Activated T-cell treated with anti-CD3 and anti-CD28 coated beads, Interleukin-2, amount 50 U/mL, for 4 hours (primary cell): Measurements from ENCODE around the gene SBF2. TPM values are rescaled to one million over a fixed set of nuclear protein-coding genes. Genes with fewer than 3 reads are reported as not detected.
"Not testable (repeated sequence)": the region's sequence is repeated elsewhere in the genome, so short reads cannot be mapped to it uniquely, and the experiment has no call there.

Source experiments
- ATAC-seq, 2 donors: fragments of 200-7000 bp; cut with Tn5 transposase; one replicate each; pipeline ENCODE4 v1.10.0; 2021
- DNase-seq: peaks from one replicate; pipeline ENCODE4 v3.0.0-alpha.2; 2020
- H3K27me3 Mint-ChIP-seq: one replicate; pipeline ENCODE4 v1.8.0; 2021; ENCODE audit warnings: low read depth, mixed read lengths
- H3K36me3 Mint-ChIP-seq: one replicate; pipeline ENCODE4 v1.8.0; 2022; ENCODE audit warnings: mixed read lengths; ENCODE audit not compliant: insufficient read depth
- H3K4me1 Mint-ChIP-seq: one replicate; pipeline ENCODE4 v1.8.0; 2021; ENCODE audit warnings: low read depth, mixed read lengths
- H3K4me3 Mint-ChIP-seq: one replicate; pipeline ENCODE4 v1.8.0; 2021; ENCODE audit warnings: mild to moderate bottlenecking, moderate library complexity, mixed read lengths
- H3K9me3 Mint-ChIP-seq: one replicate; pipeline ENCODE4 v1.8.0; 2021; ENCODE audit warnings: mixed read lengths
- total RNA-seq, 3 donors: library from RNA; stranded (reverse); gene quantifications; one replicate each; pipeline ENCODE4 v1.2.1, GENCODE V29; 2021

Gene SBF2
- total RNA-seq, 3 donors from 2014 or later, result 3.0 to 6.9 (median 3.5) TPM

GRCh38 chr11:10092426-10092825 is 201.6 kb downstream of the SBF2 start:
- no peaks in the 10 kb centered on the region for H3K27me3 Mint-ChIP-seq
- no peak overlapping the region for H3K4me3 Mint-ChIP-seq
- H3K4me1 Mint-ChIP-seq, result peaks cover 10% of the 10 kb centered on the region
- ATAC-seq (no peak), DNase-seq (no peak)
- H3K36me3 Mint-ChIP-seq, result no peaks in the 10 kb centered on the region
- H3K9me3 Mint-ChIP-seq, result no peaks in the 10 kb centered on the region

- no peak for ATAC-seq
- no peak overlapping the region for H3K4me3 Mint-ChIP-seq
These were observed 202.5 kb downstream of the SBF2 start for GRCh38 chr11:10091314-10092045.

GRCh38 chr11:10087923-10088225 is 206.1 kb downstream of the SBF2 start:
- H3K27me3 Mint-ChIP-seq, H3K36me3 Mint-ChIP-seq, H3K4me1 Mint-ChIP-seq, H3K4me3 Mint-ChIP-seq, DNase-seq, ATAC-seq: not testable (repeated sequence)
- H3K9me3 Mint-ChIP-seq, result peaks cover 20% of the 10 kb centered on the region

More at GRCh38 chr11:10091314-10092045, 202.5 kb downstream of the SBF2 start:
- Mint-ChIP-seq H3K36me3 (no peaks in the 10 kb centered on the region), H3K9me3 (peaks cover 2% of the 10 kb centered on the region), H3K4me1 (peaks cover 10% of the 10 kb centered on the region), H3K27me3 (no peaks in the 10 kb centered on the region)
- no peak for DNase-seq

- peaks cover 8% of the 10 kb centered on the region for H3K36me3 Mint-ChIP-seq
- ATAC-seq, result no peak
These were observed 206.7 kb downstream of the SBF2 start for GRCh38 chr11:10087186-10087922.

GRCh38 chr11:10080138-10080537 is 213.9 kb downstream of the SBF2 start:
- no peaks in the 10 kb centered on the region for H3K27me3 Mint-ChIP-seq
- no peak for ATAC-seq
- no peaks in the 10 kb centered on the region for H3K4me1 Mint-ChIP-seq
- peaks cover 13% of the 10 kb centered on the region for H3K36me3 Mint-ChIP-seq
- H3K4me3 Mint-ChIP-seq, result no peak overlapping the region
- peaks cover 49% of the 10 kb centered on the region for H3K9me3 Mint-ChIP-seq
- no peak for DNase-seq

More at GRCh38 chr11:10087186-10087922, 206.7 kb downstream of the SBF2 start:
- Mint-ChIP-seq H3K9me3 (peaks cover 25% of the 10 kb centered on the region), H3K27me3 (no peaks in the 10 kb centered on the region), H3K4me3 (no peak overlapping the region), H3K4me1 (peaks cover 7% of the 10 kb centered on the region)
- DNase-seq, result no peak

- Mint-ChIP-seq H3K27me3 (no peaks in the 10 kb centered on the region), H3K4me3 (no peak overlapping the region), H3K9me3 (peaks cover 20% of the 10 kb centered on the region), H3K4me1 (no peaks in the 10 kb centered on the region), H3K36me3 (peaks cover 5% of the 10 kb centered on the region)
- ATAC-seq, result peak in 1 of 2 donors; percentile 37
- DNase-seq, result no peak
These were observed 217.4 kb downstream of the SBF2 start for GRCh38 chr11:10076458-10077141.

GRCh38 chr11:10075141-10075540 is 218.9 kb downstream of the SBF2 start:
- ATAC-seq, result peak in 1 of 2 donors; percentile 35
- H3K9me3 Mint-ChIP-seq, result peaks cover 17% of the 10 kb centered on the region
- no peaks in the 10 kb centered on the region for H3K4me1 Mint-ChIP-seq
- H3K4me3 Mint-ChIP-seq, result no peak overlapping the region
- no peak for DNase-seq
- peaks cover 5% of the 10 kb centered on the region for H3K36me3 Mint-ChIP-seq
- H3K27me3 Mint-ChIP-seq, result no peaks in the 10 kb centered on the region

GRCh38 chr11:10072841-10073240 is 221.2 kb downstream of the SBF2 start:
- Mint-ChIP-seq H3K4me3 (no peak overlapping the region), H3K9me3 (peaks cover 7% of the 10 kb centered on the region), H3K36me3 (peaks cover 3% of the 10 kb centered on the region), H3K4me1 (no peaks in the 10 kb centered on the region), H3K27me3 (no peaks in the 10 kb centered on the region)
- DNase-seq (no peak), ATAC-seq (no peak)

GRCh38 chr11:10072142-10072541 is 221.9 kb downstream of the SBF2 start:
- H3K36me3 Mint-ChIP-seq, result peaks cover 3% of the 10 kb centered on the region
- ATAC-seq (no peak), DNase-seq (no peak)
- H3K4me3 Mint-ChIP-seq, result no peak overlapping the region
- peaks cover 7% of the 10 kb centered on the region for H3K9me3 Mint-ChIP-seq
- no peaks in the 10 kb centered on the region for H3K27me3 Mint-ChIP-seq
- no peaks in the 10 kb centered on the region for H3K4me1 Mint-ChIP-seq

GRCh38 chr11:10067629-10068300 is 226.3 kb downstream of the SBF2 start:
- Mint-ChIP-seq H3K27me3 (no peaks in the 10 kb centered on the region), H3K36me3 (peaks cover 2% of the 10 kb centered on the region), H3K4me1 (no peaks in the 10 kb centered on the region), H3K4me3 (no peak overlapping the region), H3K9me3 (peaks cover 5% of the 10 kb centered on the region)
- ATAC-seq, result no peak
- no peak for DNase-seq

GRCh38 chr11:10066441-10066840 is 227.6 kb downstream of the SBF2 start:
- H3K36me3 Mint-ChIP-seq, result peaks cover 4% of the 10 kb centered on the region

GRCh38 chr11:10064828-10065227 is 229.2 kb downstream of the SBF2 start:
- peaks cover 5% of the 10 kb centered on the region for H3K36me3 Mint-ChIP-seq
- H3K27me3 Mint-ChIP-seq, result no peaks in the 10 kb centered on the region
- H3K4me1 Mint-ChIP-seq, result no peaks in the 10 kb centered on the region
- DNase-seq (no peak), ATAC-seq (no peak)
- peaks cover 26% of the 10 kb centered on the region for H3K9me3 Mint-ChIP-seq
- H3K4me3 Mint-ChIP-seq, result no peak overlapping the region

More at GRCh38 chr11:10066441-10066840, 227.6 kb downstream of the SBF2 start:
- H3K27me3 Mint-ChIP-seq, result no peaks in the 10 kb centered on the region
- ATAC-seq, result no peak
- H3K9me3 Mint-ChIP-seq, result peaks cover 19% of the 10 kb centered on the region
- H3K4me1 Mint-ChIP-seq, result no peaks in the 10 kb centered on the region
- no peak overlapping the region for H3K4me3 Mint-ChIP-seq
- DNase-seq, result no peak

- Mint-ChIP-seq H3K36me3 (peaks cover 8% of the 10 kb centered on the region), H3K4me1 (no peaks in the 10 kb centered on the region), H3K4me3 (no peak overlapping the region), H3K9me3 (peaks cover 40% of the 10 kb centered on the region), H3K27me3 (no peaks in the 10 kb centered on the region)
- DNase-seq (no peak), ATAC-seq (no peak)
These were observed 235.7 kb downstream of the SBF2 start for GRCh38 chr11:10058356-10058755.

GRCh38 chr11:10051868-10052586 is 242.0 kb downstream of the SBF2 start:
- no peak for DNase-seq
- no peak for ATAC-seq
- H3K4me3 Mint-ChIP-seq, result no peak overlapping the region
- no peaks in the 10 kb centered on the region for H3K4me1 Mint-ChIP-seq
- peaks cover 6% of the 10 kb centered on the region for H3K9me3 Mint-ChIP-seq
- H3K36me3 Mint-ChIP-seq, result peaks cover 3% of the 10 kb centered on the region
- no peaks in the 10 kb centered on the region for H3K27me3 Mint-ChIP-seq
